B cell (primary cell): ENCODE measurements around the gene ITGB3BP. TPM values are rescaled to one million over a fixed set of nuclear protein-coding genes. Genes with fewer than 3 reads are reported as not detected.

Experiments
- ATAC-seq: fragments of 200-7000 bp; cut with Tn5 transposase; one replicate; pipeline ENCODE4 v1.10.0; 2021; ENCODE audit warnings: low read depth, mild to moderate bottlenecking, moderate number of reproducible peaks, moderate library complexity
- CTCF ChIA-PET: fragments of 350-600 bp; sonication (Branson Sonifier 250); formaldehyde crosslinking; loops from one replicate; lab custom pipeline; 2021; ENCODE audit warnings: antibody characterized with exemption, inconsistent platforms; lab: Charles Lee
- POLR2A ChIA-PET: fragments of 350-600 bp; sonication (Branson Sonifier 250); formaldehyde crosslinking; loops from one replicate; lab custom pipeline; 2021; ENCODE audit warnings: antibody characterized with exemption; lab: Charles Lee
- DNase-seq: peaks from one replicate; pipeline ENCODE4 v3.0.0; 2013
- H2AFZ ChIP-seq: 2 replicates; pipeline ENCODE4 v1.6.1; 2012; ENCODE audit warnings: mild to moderate bottlenecking, low read depth, low read length; ENCODE audit not compliant: insufficient read depth, poor library complexity, severe bottlenecking
- H3K27ac ChIP-seq, 2 donors: 1 replicate in 1 of 2; 2 replicates in 1 of 2; pipeline ENCODE4 v1.5.1; 2012 to 2013; ENCODE audit warnings: low read length in 2 of 2, mild to moderate bottlenecking in 2 of 2, moderate library complexity in 1 of 2
- H3K27me3 ChIP-seq, 4 experiments: fragments of 200-600 bp in 1 of 4; sonication (generic) in 1 of 4; replicated peaks in 1 of 4; 1 replicate in 2 of 4; 2 replicates in 2 of 4; pipeline versions ENCODE4 v1.6.1 to v1.7.0; 2013 to 2016; ENCODE audit warnings: low read length in 3 of 4, mild to moderate bottlenecking in 2 of 4, mixed read lengths in 1 of 4, moderate library complexity in 1 of 4; ENCODE audit not compliant: insufficient read depth in 4 of 4, control insufficient read depth in 3 of 4; ENCODE audit errors: control extremely low read depth in 1 of 4
- H3K36me3 ChIP-seq, 2 experiments: replicated peaks in 1 of 2; 1 replicate in 1 of 2; 2 replicates in 1 of 2; pipeline versions ENCODE4 v1.6.1 to v1.7.1; 2013; ENCODE audit warnings: low read length in 1 of 2; ENCODE audit not compliant: insufficient read depth in 2 of 2, control insufficient read depth in 1 of 2; ENCODE audit errors: control extremely low read depth in 1 of 2, extremely low read depth in 1 of 2
- H3K4me1 ChIP-seq, 2 donors: fragments of 200-600 bp in 1 of 2; sonication (generic) in 1 of 2; 1 replicate in 1 of 2; 2 replicates in 1 of 2; pipeline versions ENCODE4 v1.5.1 to v1.6.1; 2013 to 2017; ENCODE audit warnings: low read length in 2 of 2; ENCODE audit not compliant: control insufficient read depth in 2 of 2, insufficient read depth in 2 of 2
- H3K4me2 ChIP-seq: replicated peaks from 2 replicates; pipeline ENCODE3; 2012; ENCODE audit warnings: mild to moderate bottlenecking, low read depth, low read length; ENCODE audit not compliant: poor library complexity, severe bottlenecking
- H3K4me3 ChIP-seq, 5 experiments: fragments of 200-600 bp in 1 of 5; sonication (generic) in 1 of 5; 1 replicate in 3 of 5; 2 replicates in 2 of 5; pipeline versions ENCODE4 v1.5.1 to v1.7.0; 2011 to 2016; ENCODE audit warnings: low read length in 4 of 5, mild to moderate bottlenecking in 4 of 5, low read depth in 2 of 5, control low read depth in 1 of 5, moderate library complexity in 1 of 5; ENCODE audit not compliant: insufficient read depth in 1 of 5; ENCODE audit errors: control extremely low read depth in 1 of 5, extremely low read depth in 1 of 5
- H3K79me2 ChIP-seq: fragments of 200-600 bp; sonication (generic); one replicate; pipeline ENCODE4 v1.6.0; 2016; ENCODE audit warnings: low read length; ENCODE audit not compliant: control insufficient read depth, insufficient read depth
- H3K9ac ChIP-seq: fragments of 200-600 bp; sonication (generic); 2 replicates; pipeline ENCODE4 v1.6.1; 2017; ENCODE audit warnings: mild to moderate bottlenecking, low read length, moderate library complexity
- H3K9me3 ChIP-seq, 3 donors: one replicate each; pipeline versions ENCODE4 v1.6.1 to v1.7.1; 2013; ENCODE audit warnings: low read length in 2 of 3; ENCODE audit not compliant: control insufficient read depth in 2 of 3, insufficient read depth in 1 of 3; ENCODE audit errors: control extremely low read depth in 1 of 3
- H4K20me1 ChIP-seq: 2 replicates; pipeline ENCODE4 v1.6.0; 2012; ENCODE audit warnings: mild to moderate bottlenecking, low read length; ENCODE audit not compliant: insufficient read depth, control insufficient read depth, poor library complexity, severe bottlenecking
- H3K27ac Mint-ChIP-seq: one replicate; pipeline ENCODE4 v1.8.0; 2021; ENCODE audit warnings: mixed read lengths
- H3K27me3 Mint-ChIP-seq: one replicate; pipeline ENCODE4 v1.8.0; 2021; ENCODE audit warnings: mixed read lengths
- H3K4me1 Mint-ChIP-seq: one replicate; pipeline ENCODE4 v1.8.0; 2021; ENCODE audit warnings: mixed read lengths
- H3K4me3 Mint-ChIP-seq: one replicate; pipeline ENCODE4 v1.8.0; 2021; ENCODE audit warnings: mixed read lengths
- H3K9me3 Mint-ChIP-seq: one replicate; pipeline ENCODE4 v1.8.0; 2022; ENCODE audit warnings: mixed read lengths; ENCODE audit not compliant: insufficient read depth
- CTCF ChIP-seq: fragments of 200-600 bp; IDR thresholded peaks from one replicate; pipeline ENCODE4 v1.8.0; 2022; ENCODE audit warnings: antibody characterized with exemption, mild to moderate bottlenecking
- EZH2 ChIP-seq: IDR thresholded peaks from 2 replicates; pipeline ENCODE4 v1.6.1; 2012; ENCODE audit warnings: borderline replicate concordance, low read depth, mild to moderate bottlenecking, moderate library complexity, low read length; ENCODE audit not compliant: insufficient read depth, poor library complexity, severe bottlenecking
- WGBS: methylation state at CpG from one replicate; pipeline ENCODE4 v1.1.5; 2013; ENCODE audit warnings: missing lambda C conversion rate; ENCODE audit not compliant: insufficient coverage; 5-methylcytosine and 5-hydroxymethylcytosine counted together
- intact Hi-C: fragments of 100-400 bp; cut with micrococcal nuclease; formaldehyde crosslinking; loops from one replicate; pipeline ENCODE4 v1.10.0; 2022
- polyA plus RNA-seq: library from polyadenylated mRNA; depleted of rRNA; stranded (reverse); fragments of >200 nt; gene quantifications from 2 replicates; pipeline ENCODE4 v1.2.3, GENCODE V29; 2012
- total RNA-seq, 2 donors: library from RNA; stranded (reverse); fragments of 120-200 nt in 1 of 2; gene quantifications; 1 replicate in 1 of 2; 2 replicates in 1 of 2; pipeline versions ENCODE4 v1.2.3 to v1.2.4, GENCODE V29; 2013 to 2022

Gene ITGB3BP
- total and polyA plus RNA-seq, 2 donors (not counting 1 experiment from before 2014, with no cell fraction given), result 12.7 to 37.4 TPM

GRCh38 chr1:63487336-63488065 lies 35.5 kb downstream of the ITGB3BP start:
- Histone ChIP-seq H3K27ac (no peak overlapping the region), H3K9me3 (no peaks in the 10 kb centered on the region), H3K4me1 (no peaks in the 10 kb centered on the region), H2AFZ (no peak overlapping the region), H3K9ac (no peak overlapping the region), H3K36me3 (peaks cover 0 to 3% of the 10 kb centered on the region in 2 experiments), H3K4me2 (no peak overlapping the region), H4K20me1 (no peaks in the 10 kb centered on the region), H3K27me3 (no peaks in the 10 kb centered on the region), H3K79me2 (no peaks in the 10 kb centered on the region), H3K4me3 (no peak overlapping the region)
- 100% methylated on average over 1 of the region's 8 CpGs for WGBS
- Mint-ChIP-seq H3K9me3 (no peaks in the 10 kb centered on the region), H3K4me1 (no peaks in the 10 kb centered on the region), H3K27me3 (no peaks in the 10 kb centered on the region), H3K4me3 (no peak overlapping the region), H3K27ac (no peak overlapping the region)
- POLR2A ChIA-PET, result no interaction called here
- no peak for DNase-seq
- intact Hi-C loops, result no loop called here
- TF ChIP-seq CTCF (no peak), EZH2 (no peak)
- no peak for ATAC-seq
- CTCF ChIA-PET, result no interaction called here

- no peak overlapping the region for H3K4me3 ChIP-seq
- no peaks in the 10 kb centered on the region for H4K20me1 ChIP-seq
- no peak for TF ChIP-seq CTCF
- POLR2A ChIA-PET, result no interaction called here
- Mint-ChIP-seq H3K4me1 (no peaks in the 10 kb centered on the region), H3K27ac (no peak overlapping the region), H3K27me3 (no peaks in the 10 kb centered on the region), H3K9me3 (no peaks in the 10 kb centered on the region), H3K4me3 (no peak overlapping the region)
- DNase-seq, result no peak
- no peak overlapping the region for H3K27ac ChIP-seq
- no peaks in the 10 kb centered on the region for H3K79me2 ChIP-seq
- CTCF ChIA-PET, result no interaction called here
- H3K9me3 ChIP-seq, result no peaks in the 10 kb centered on the region
- H3K27me3 ChIP-seq, result no peaks in the 10 kb centered on the region
- ATAC-seq, result no peak
- no peak overlapping the region for H3K4me2 ChIP-seq
- H2AFZ ChIP-seq, result no peak overlapping the region
- no CpG with 5 or more reads among the region's 1 CpG for WGBS
- H3K36me3 ChIP-seq, result peaks cover 0 to 3% of the 10 kb centered on the region in 2 experiments
- no peak overlapping the region for H3K9ac ChIP-seq
- intact Hi-C loops, result no loop called here
- H3K4me1 ChIP-seq, result no peaks in the 10 kb centered on the region
Observed at GRCh38 chr1:63486629-63487028, 36.4 kb downstream of the ITGB3BP start.
